Measurements from ENCODE around the gene FLNC.
A peak's percentile ranks its signal among the peaks of the same experiment; 100 is the strongest.

Gene FLNC

DNA sequence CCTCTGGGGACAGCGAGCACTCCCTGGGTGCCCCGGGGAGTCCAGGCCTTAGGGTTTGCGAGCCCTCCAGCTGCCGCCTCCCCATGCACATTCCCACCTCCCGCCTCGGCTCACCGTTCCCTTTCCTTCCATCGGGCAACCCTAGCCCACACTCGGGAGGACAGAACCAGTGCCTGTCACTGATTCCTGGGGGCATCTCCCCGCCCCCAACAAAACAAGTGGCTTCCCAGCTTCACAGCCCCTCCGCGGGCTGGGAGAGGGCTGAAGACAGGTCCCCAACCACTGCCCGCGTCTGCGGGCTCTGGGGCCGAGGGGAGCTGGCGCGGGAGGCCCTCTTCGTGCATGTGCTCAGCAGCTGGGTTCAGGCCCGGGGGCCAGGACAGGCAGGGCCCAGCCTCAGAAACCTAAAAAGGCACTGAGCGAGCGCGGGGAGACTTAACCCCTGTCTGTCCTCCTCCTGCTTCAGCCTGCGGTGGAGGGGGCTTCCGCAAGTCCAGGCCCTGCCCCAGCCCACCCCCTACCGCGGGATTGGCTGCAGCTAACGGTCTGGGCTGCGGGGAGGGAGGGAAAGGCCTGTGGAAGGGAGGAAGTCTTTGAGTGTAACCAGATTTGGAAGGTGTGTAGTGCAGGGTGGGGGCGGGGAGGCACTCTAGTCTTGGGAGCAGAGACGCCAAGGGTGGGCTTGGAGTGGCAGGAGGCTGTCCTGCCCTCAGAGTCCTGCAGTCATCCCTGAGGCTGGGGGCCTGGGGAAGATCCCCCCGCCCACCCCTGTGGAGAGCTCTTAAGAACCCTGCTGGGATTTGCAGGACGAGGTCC is 1.2 kb downstream of the FLNC start:
- no peak for DNase-seq (ENCODE audit: low read depth)

DNA sequence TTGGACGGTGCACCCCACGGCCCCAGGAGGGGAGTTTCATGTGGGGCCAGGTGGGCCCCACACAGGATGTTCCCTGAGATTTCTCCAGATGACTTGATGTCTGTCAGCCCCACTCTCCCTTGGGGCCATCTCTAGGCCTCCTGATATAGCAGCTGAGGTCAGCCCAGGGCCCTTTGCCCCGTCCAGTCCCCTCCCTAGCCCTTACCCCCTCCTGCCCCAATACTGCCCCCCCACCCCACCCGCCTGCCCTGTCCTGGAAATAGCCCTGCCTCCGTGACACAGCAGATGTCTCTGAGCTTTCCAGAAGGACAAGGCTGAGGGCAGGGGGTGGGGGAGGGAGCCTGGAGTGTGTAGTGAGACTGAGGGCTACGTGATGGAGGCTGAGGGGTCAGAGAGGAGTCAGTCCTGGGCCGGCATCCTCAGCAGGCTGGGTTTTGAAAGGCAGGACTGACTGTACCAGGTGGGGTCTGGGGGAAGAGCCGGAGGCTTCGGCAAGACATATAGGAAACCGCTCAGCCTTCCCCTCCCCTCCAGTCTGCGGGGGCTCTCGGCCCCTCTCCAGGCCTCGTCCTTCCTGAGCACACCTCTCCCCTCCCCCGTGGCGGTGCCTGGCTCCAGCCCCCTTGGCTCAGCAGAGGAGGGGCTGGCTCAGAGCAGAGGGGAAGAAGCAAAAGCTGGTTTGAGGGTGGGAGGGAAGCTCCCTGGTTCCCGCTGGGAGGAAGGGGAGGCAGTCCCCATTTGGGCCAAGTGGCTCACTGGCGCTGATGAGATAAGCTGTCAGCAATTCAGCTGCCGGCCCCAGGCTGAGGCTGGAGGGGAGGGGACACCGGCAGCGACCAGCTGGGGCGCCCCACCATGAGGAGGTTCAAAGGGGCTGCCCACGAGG is 2.0 kb downstream of the FLNC start:
- DNase-seq (ENCODE audit: low read depth): no peak

DNA sequence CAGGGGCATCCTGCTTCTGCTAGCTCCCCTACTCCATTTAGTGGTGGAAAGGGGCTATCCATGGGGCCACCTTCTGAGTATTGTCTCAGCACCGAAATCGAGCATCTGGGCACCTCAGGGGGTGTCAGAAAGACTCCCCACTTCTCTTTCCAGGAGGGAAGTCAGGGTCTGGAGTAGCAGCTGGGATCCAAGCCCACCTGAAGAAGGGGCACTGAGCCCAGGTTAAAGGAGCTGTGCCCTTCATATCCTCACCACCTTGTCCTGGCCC is 2.6 kb downstream of the FLNC start:
- DNase-seq (ENCODE audit: low read depth): no peak

DNA sequence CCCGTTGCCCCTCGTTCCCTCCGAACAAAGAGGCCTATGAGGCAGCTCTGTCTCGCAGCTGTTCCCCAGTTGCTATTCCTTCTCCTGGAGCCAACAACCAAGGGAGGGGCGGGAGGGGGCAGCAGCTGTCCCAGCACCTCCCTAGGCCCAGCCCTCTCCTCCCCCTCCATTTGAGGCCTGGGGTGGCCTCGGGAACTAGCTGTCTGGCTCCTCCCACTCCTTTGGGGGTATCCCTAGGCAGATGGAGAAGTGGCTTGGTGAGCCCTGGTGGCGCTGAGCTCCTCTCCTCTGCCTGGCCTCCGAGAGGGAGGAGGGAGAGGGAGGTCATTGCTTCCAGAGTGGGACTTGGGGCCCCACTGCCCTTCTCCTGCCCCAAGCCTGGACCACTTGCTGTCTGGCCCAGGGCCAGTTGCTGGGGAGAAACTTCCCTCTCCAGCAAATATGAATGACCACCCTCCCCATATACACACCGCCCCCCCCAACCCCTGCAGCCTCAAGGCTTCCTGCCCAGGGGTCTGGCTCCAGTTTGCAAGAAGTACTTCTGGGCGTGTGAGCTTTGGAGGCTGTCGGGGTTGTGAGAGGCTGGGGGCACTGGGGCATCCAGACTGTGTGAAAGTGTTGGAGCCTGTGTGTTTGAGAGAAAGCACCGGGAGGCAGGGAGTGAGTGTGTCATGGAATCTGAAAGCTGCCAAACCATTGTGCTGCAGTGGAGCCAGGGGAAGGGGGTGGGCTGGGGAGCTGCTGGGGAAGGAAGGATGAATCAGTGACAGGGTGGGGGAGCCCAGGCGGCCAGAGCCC is 3.1 kb downstream of the FLNC start:
- no peak for DNase-seq (ENCODE audit: low read depth)

DNA sequence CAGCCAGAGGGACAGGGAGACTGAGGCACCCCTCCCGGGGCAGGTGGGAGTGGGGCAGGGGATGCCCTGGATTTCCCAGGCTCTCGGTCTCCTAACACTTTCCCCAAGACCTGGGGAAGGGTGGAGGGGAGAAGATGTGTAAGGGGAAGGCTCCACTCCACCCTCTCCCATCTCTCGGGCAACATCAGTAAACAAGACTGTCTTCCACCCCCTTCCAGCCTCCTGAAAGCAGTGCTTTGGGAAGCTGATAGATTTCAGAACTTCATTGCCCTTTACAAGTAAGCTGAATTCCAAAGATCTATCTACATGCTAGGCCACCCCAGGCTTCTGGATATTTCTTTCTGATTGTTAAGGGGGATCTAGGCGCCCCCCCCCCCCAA is 3.7 kb downstream of the FLNC start:
- DNase-seq (ENCODE audit: low read depth): no peak

DNA sequence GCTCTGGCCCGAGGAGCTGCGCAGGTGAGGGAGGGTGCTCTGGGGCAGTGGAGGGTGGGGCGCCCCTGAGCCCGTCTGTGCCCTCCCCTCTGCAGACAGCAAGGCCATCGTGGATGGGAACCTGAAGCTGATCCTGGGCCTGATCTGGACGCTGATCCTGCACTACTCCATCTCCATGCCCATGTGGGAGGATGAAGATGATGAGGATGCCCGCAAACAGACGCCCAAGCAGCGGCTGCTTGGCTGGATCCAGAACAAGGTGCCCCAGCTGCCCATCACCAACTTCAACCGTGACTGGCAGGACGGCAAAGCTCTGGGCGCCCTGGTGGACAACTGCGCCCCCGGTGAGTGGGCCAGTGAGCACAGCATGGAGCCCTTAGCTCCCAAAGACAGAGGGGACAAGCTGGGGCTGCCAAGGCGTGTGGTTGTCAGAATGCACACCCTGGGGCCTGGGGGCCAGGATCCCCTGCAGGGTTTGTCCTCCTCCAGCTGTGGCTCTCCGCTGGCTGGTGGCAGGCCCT is 5.1 kb downstream of the FLNC start:
- DNase-seq (ENCODE audit: low read depth): no peak

DNA sequence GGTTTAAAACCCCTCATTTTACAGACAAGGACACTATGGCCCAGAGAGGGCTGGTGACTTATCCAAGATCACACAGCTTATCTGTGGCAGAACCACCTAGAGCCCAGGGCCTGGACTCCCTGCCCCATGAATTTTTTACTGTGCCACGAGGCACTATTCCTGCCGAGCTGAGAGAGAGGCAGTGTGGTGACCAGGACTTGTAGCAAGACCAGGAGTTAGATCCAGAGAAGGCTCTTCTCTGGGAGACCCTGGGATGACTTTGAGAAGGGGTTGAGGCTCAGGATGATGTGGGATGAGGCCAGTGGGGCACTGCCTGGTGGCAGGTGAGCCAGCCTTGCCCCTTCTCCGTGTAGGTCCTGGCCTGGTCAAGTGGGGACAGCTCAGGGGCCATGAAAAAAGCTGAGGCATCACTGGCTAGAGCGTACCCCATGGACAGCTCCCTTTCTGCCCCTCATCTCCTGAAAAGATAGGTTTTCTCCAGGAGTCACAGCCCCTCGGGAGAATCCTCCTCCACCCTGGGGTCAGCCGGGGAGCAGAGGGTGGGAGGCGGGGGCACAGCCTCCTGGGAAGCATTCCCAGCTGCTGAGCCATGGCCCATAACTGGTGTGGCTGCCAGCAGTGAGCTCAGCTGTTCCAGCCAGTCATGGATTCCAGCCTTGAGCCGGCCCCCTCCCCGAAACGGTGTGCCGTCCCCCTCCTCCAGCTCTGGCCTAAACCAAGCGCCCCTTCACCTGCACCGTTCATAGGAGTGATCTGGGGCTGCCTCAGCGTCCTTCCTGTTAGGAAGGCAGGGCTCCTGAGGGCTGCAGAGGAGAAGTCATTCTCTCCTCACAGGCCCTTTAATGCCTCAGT is 5.8 kb downstream of the FLNC start:
- no peak for DNase-seq (ENCODE audit: low read depth)

DNA sequence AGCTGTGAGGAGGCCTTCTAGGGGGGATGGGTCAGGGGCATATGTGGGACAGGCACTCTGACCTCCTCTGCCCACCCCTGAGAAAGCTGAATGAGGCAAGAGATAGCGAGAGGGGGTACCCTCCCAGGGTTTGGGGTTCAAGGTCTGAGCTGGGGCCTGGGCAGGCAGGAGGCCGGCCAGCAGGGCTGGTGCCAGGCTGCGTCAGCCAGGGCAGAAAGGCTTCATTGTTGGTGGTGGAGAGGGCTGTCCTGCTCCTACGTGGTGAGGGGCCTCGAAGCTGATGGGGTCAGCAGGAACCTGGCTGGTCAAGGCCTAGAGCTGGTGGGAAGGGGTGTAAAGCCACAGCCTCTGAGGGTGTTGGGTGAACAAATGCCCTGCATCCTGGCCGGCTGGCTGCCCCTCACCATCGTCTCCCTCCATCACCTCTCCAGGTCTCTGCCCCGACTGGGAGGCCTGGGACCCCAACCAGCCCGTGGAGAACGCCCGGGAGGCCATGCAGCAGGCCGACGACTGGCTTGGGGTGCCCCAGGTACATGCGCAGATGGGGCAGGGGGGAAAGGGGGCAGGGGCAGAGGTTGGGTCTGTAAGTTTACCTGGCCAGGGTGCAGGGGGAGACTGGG is 6.6 kb downstream of the FLNC start:
- DNase-seq (ENCODE audit: low read depth): no peak

DNA sequence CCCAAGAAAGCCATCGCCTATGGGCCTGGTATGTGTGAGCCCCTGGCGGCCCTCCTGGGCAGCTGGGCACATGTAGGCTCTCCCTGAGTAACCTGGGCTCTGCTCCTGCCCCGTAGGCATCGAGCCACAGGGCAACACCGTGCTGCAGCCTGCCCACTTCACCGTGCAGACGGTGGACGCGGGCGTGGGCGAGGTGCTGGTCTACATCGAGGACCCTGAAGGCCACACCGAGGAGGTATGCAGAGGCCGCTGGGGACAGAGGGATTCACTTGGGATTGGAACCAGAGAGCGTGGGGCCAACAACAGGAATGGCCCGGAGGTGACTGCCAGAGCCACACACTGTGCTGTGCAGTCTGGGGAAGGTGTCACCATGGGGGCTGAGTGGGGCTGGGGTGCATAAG is 7.3 kb downstream of the FLNC start:
- DNase-seq (ENCODE audit: low read depth): no peak

DNA sequence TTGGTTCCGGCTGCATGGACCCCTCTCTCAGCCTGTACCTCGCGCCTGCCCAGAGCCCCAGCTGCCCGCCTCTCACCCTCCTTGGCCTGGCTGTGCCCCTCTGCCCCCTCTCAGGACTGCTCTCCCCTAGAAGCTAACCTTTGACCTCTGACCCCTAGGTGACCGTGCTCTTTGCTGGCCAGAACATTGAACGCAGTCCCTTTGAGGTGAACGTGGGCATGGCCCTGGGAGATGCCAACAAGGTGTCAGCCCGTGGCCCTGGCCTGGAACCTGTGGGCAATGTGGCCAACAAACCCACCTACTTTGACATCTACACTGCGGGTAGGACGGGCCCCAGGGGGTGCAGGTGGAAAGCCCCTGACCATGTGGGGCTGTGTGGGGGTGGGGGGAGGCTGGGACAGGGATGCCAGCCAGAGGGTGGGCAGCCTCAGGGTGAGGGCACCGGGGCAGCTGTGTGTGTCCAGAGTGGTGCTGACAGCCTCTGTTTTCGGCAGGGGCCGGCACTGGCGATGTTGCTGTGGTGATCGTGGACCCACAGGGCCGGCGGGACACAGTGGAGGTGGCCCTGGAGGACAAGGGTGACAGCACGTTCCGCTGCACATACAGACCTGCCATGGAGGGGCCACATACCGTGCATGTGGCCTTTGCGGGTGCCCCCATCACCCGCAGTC is 8.0 kb downstream of the FLNC start:
- DNase-seq (ENCODE audit: low read depth): no peak

DNA sequence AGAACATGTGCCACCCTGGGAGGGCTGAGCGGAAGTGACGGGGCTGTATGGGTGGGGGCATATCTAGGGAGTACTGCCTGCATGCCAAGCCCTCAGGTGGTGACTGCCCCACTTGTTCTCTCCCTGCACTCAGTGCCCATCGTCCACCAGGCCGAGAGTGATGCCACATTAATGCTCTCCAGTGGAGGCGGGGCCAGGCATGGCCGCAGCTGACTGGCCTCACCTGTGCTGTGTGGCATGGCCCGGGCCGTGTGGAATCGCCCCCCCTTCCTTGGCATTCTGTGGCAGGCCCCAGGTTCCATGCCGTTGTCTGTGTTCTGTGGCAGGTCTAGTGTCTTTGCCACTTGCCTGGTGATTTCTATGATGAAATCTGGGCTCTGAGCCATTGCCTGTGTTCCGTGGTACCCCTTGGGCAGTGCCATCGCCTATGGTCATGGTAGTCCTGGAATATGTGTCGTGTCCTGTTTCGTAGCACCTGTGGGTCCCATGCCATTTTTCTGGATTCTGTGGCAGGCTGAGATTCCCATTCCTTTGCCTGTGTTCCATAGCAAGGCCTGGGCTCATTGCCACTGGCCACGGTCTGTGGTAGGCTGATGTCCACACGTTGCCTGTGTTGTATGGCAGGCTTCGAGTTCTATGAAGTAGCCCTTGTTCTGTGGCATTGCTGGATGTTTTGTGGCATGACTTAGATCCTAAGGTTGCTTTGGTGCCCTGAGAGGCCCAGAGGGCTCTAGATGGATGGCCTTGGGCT is 8.9 kb downstream of the FLNC start:
- DNase-seq (ENCODE audit: low read depth): no peak

DNA sequence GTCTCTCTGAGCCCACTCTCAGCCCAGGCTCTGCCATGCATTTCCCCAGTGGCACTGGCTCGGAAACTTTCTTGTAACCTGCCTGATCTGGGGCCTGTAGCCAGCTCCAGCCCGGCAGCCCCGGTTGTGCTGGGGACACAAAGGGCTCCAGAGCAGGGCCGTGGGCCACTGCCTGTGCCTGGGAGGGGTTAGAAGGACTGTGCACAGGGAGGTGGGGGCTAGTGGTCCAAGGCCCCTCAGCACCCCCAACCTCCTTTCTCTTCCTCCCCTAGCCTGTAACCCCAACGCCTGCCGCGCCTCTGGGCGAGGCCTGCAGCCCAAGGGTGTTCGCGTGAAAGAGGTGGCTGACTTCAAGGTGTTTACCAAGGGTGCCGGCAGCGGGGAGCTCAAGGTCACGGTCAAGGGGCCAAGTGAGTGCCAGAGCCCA is 9.6 kb downstream of the FLNC start:
- no peak for DNase-seq (ENCODE audit: low read depth)

DNA sequence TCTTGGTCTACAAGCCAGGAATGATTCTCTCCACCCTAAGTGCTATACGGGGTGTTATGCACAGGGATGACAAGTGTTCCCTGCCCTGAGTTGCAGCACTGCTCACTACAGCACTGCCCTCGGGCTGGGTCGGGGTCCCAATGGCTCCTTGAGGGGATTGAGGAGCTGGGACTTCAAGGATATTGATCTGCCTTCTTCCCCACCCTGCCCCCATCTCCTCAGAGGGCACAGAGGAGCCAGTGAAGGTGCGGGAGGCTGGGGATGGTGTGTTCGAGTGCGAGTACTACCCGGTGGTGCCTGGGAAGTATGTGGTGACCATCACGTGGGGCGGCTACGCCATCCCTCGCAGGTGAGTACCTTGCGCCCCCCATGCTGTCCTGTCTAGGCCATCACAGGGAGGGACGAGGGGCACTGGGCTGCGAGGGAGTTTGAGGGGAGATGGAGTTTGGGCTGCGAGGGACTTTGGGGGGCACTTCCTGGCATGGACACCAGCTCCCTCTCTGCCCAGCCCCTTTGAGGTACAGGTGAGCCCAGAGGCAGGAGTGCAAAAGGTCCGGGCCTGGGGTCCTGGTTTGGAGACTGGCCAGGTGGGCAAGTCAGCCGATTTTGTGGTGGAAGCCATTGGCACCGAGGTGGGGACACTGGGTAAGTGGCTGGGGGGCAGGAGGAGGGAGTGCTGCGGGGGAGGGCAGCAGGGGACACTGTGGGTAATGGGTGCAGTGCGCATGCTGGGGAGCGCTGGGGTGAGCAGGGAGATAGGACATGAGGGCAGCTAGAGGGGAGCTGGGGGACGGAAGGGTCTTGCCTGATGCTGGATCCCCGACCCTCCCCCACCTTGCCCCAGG is 10.3 kb downstream of the FLNC start:
- no peak for DNase-seq (ENCODE audit: low read depth)

DNA sequence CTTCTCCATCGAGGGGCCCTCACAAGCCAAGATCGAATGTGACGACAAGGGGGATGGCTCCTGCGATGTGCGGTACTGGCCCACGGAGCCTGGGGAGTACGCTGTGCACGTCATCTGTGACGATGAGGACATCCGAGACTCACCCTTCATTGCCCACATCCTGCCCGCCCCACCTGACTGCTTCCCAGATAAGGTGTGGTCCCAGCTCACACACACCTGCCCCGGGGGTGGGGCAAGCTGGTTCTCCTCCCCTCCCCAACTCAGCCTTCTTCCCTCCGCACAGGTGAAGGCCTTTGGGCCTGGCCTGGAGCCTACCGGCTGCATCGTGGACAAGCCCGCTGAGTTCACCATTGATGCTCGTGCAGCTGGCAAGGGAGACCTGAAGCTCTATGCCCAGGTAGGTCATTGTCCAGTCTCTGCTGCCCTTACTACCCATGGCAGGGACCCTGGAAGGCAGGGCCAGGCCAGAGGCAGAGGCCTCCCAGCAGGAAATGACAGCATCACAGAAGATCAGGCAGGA is 11.0 kb downstream of the FLNC start:
- DNase-seq (ENCODE audit: low read depth): no peak

DNA sequence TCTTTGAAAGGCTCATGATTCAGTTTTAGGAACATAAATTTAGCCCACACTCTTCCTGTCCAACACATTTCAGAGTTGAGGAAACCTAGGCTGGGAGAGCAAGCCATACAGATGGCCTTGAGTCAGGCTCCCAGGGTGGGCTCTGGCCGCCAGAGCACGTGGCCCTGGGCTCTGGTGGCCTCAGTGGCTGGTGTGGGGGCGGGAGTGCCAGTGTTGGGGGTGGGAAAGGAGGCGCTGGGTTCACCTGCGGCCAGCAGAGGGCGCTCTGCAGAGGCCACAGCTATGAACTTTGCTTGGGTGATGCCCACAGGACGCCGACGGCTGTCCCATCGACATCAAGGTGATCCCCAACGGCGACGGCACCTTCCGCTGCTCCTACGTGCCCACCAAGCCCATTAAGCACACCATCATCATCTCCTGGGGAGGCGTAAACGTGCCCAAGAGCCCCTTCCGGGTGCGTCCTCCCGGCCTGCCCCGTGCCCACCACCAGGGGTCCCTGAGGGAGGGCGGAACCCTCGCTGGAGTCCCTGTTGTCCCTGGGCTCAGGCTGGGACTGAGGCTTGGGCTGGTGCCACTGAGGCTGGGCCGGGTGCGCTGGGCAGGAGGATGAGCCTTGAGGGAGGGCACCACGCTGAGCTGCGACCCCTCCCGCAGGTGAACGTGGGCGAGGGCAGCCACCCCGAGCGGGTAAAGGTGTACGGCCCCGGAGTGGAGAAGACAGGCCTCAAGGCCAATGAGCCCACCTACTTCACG is 11.9 kb downstream of the FLNC start:
- peak; percentile 39 for DNase-seq (ENCODE audit: low read depth)

DNA sequence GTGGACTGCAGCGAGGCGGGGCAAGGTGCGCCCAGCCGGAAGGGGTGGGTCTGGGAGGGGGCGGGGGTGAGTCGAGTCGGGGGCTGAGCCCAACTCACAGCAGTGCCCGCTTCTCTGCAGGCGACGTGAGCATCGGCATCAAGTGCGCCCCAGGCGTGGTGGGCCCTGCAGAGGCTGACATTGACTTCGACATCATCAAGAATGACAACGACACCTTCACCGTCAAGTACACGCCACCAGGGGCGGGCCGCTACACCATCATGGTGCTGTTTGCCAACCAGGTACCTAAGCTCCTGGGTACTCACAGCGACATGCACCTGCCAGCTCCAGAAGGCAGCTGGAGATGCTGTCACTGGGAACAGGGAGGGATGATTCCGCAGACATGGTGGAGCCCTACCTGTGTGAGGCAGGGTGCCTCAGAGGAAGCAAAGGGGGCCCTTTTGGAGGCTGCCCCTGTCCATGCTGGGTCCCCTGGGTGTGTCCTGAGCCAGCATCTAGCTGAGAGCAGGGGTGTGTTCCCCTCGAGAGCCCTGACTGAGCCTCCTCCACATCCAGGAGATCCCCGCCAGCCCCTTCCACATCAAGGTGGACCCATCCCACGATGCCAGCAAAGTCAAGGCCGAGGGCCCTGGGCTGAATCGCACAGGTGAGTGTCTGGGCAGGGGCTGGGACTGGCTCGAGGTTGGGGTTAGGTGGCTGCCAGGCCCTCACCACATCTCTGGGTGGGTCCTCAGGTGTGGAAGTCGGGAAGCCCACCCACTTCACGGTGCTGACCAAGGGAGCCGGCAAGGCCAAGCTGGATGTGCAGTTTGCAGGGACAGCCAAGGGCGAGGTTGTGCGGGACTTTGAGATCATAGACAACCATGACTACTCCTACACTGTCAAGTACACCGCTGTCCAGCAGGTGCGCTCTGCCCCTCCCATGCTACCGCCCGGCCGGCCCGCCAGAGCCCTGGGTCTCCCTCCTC is 12.8 kb downstream of the FLNC start:
- no peak for DNase-seq (ENCODE audit: low read depth)
